Bronchial epithelial cell (primary cell): ENCODE results near the gene PLCXD3. TPM values are rescaled to one million over a fixed set of nuclear protein-coding genes. Genes with fewer than 3 reads are reported as not detected.

Source experiments
- DNase-seq: peaks from one replicate; pipeline ENCODE4 v3.0.0-alpha.2; 2010; ENCODE audit warnings: low read depth
- FAIRE-seq: peaks from 2 replicates; lab custom pipeline; 2011; peaks lifted over from hg19 to GRCh38; lab: Jason Lieb, UNC
- H3K27me3 ChIP-seq: 2 replicates; pipeline ENCODE4 v1.5.1; 2011; ENCODE audit warnings: low read length; ENCODE audit not compliant: control insufficient read depth, insufficient read depth
- H3K36me3 ChIP-seq: 2 replicates; pipeline ENCODE4 v1.5.1; 2011; ENCODE audit warnings: low read length; ENCODE audit not compliant: control insufficient read depth, insufficient read depth
- H3K4me3 ChIP-seq: 2 replicates; pipeline ENCODE4 v1.5.1; 2011; ENCODE audit warnings: mild to moderate bottlenecking, low read depth, low read length, control low read depth
- total RNA-seq: library from RNA; depleted of rRNA; stranded (reverse); fragments of >200 nt; gene quantifications from 2 replicates; pipeline ENCODE4 v1.2.1, GENCODE V29; 2014
- TF ChIP-seq, protein P1 (sequence below): IDR thresholded peaks from 2 replicates; pipeline ENCODE4 v1.5.1; 2011; ENCODE audit warnings: mild to moderate bottlenecking, moderate library complexity, low read length, control low read depth, inconsistent platforms; ENCODE audit not compliant: insufficient read depth, severe bottlenecking

Gene PLCXD3
- total RNA-seq, 1 donor from 2014 or later, result not detected

- H3K27me3 ChIP-seq, result no peaks in the 10 kb centered on the region
- TF ChIP-seq, protein P1, sequence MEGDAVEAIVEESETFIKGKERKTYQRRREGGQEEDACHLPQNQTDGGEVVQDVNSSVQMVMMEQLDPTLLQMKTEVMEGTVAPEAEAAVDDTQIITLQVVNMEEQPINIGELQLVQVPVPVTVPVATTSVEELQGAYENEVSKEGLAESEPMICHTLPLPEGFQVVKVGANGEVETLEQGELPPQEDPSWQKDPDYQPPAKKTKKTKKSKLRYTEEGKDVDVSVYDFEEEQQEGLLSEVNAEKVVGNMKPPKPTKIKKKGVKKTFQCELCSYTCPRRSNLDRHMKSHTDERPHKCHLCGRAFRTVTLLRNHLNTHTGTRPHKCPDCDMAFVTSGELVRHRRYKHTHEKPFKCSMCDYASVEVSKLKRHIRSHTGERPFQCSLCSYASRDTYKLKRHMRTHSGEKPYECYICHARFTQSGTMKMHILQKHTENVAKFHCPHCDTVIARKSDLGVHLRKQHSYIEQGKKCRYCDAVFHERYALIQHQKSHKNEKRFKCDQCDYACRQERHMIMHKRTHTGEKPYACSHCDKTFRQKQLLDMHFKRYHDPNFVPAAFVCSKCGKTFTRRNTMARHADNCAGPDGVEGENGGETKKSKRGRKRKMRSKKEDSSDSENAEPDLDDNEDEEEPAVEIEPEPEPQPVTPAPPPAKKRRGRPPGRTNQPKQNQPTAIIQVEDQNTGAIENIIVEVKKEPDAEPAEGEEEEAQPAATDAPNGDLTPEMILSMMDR, result no peak
- no peaks in the 10 kb centered on the region for H3K36me3 ChIP-seq
- H3K4me3 ChIP-seq, result no peak overlapping the region
- FAIRE-seq, result no peak
- no peak for DNase-seq
These were observed 219.6 kb downstream of the PLCXD3 start for GRCh38 chr5:41290810-41291209.

DNA sequence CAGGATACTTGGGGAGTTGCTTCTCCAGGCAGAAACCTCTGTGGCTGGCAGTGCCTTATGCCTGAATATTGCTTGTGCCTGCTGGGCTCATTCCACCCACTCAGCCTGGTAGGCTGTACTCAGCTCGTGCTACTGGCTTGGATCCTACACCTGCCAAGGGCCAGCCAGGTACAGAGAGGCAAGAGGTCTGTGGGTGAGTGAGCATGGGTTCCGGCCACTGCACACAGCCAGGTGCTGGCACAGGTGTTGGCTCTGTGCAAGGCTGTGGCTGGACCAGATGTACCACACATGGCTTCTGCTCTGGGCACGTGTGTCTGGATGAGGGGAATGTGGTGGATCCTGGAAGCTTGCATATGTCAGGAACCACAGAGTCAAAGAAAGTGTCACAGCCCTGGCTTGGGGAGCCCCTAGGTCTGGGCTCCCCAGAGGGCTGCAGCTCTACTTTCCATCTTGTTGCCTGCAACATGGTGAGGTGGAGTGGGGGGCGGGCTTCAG lies 220.4 kb downstream of the PLCXD3 start:
- Histone ChIP-seq H3K36me3 (no peaks in the 10 kb centered on the region), H3K4me3 (no peak overlapping the region), H3K27me3 (no peaks in the 10 kb centered on the region)
- DNase-seq (no peak), FAIRE-seq (no peak)
- TF ChIP-seq, protein P1, result no peak

GRCh38 chr5:41286696-41287095 lies 223.7 kb downstream of the PLCXD3 start:
- Histone ChIP-seq H3K36me3 (no peaks in the 10 kb centered on the region), H3K4me3 (no peak overlapping the region), H3K27me3 (no peaks in the 10 kb centered on the region)
- TF ChIP-seq, protein P1, result no peak
- no peak for FAIRE-seq
- DNase-seq, result no peak

GRCh38 chr5:41286165-41286564 lies 224.2 kb downstream of the PLCXD3 start:
- FAIRE-seq, result no peak
- TF ChIP-seq, protein P1, result no peak
- no peak overlapping the region for H3K4me3 ChIP-seq
- H3K27me3 ChIP-seq, result no peaks in the 10 kb centered on the region
- no peaks in the 10 kb centered on the region for H3K36me3 ChIP-seq
- no peak for DNase-seq

GRCh38 chr5:41284938-41285337 lies 225.5 kb downstream of the PLCXD3 start:
- TF ChIP-seq, protein P1, result no peak
- DNase-seq, result no peak
- FAIRE-seq, result no peak

DNA sequence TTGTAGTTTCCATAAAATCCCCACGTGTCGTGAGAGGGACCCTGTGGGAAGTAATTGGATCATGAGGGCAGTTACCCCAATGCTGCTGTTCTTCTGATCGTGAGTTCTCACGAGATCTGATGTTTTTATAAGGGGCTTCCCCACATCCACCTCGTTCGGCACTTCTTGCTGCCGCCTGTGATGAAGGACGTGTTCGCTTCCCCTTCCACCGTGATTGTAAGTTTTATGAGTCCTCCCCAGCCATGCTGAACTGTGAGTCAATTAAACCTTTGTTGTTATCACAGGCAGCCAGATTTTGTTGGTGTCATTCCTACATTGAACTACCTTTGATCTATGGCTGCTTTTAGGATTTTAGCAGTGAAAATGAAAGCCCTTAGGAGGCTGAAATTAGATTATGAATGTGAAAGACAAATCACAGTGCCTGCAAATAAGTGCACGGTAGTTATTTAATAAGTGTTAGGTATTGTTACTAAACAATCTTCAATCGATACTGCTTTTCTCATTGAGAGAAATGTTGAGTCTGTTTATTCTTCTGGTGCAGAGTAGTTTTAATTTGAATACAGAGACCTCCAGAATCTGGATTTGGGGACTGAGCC lies 229.1 kb downstream of the PLCXD3 start:
- H3K27me3 ChIP-seq, result no peaks in the 10 kb centered on the region

More at GRCh38 chr5:41284938-41285337, 225.5 kb downstream of the PLCXD3 start:
- no peaks in the 10 kb centered on the region for H3K27me3 ChIP-seq
- no peak overlapping the region for H3K4me3 ChIP-seq
- H3K36me3 ChIP-seq, result no peaks in the 10 kb centered on the region

More for the DNA sequence above, 229.1 kb downstream of the PLCXD3 start:
- H3K36me3 ChIP-seq, result no peaks in the 10 kb centered on the region
- no peak overlapping the region for H3K4me3 ChIP-seq
- TF ChIP-seq, protein P1, result no peak
- FAIRE-seq, result no peak
- no peak for DNase-seq
